Measurements from ENCODE around the gene ADGRL3.

Gene ADGRL3

GRCh38 chr4:62051332-62051731 lies 851.2 kb downstream of the ADGRL3 start:
- H3K27me3 Mint-ChIP-seq = no peaks in the 10 kb centered on the region
- H3K27ac Mint-ChIP-seq (ENCODE audit: low read depth) = no peak overlapping the region
- ATAC-seq (replicated peaks; ENCODE audit: extremely low read depth, poor library complexity, severe bottlenecking) (no peak), DNase-seq (ENCODE audit: low spot score in 2 of 2) (no peak)
- no peak overlapping the region for H3K4me3 Mint-ChIP-seq
- no peaks in the 10 kb centered on the region for H3K4me1 Mint-ChIP-seq
- no peaks in the 10 kb centered on the region for H3K9me3 Mint-ChIP-seq
- H3K36me3 Mint-ChIP-seq (ENCODE audit: insufficient read depth) = no peaks in the 10 kb centered on the region

- H3K9me3 Mint-ChIP-seq = no peaks in the 10 kb centered on the region
- ATAC-seq (replicated peaks; ENCODE audit: extremely low read depth, poor library complexity, severe bottlenecking) (no peak), DNase-seq (ENCODE audit: low spot score in 2 of 2) (no peak)
- H3K27me3 Mint-ChIP-seq = no peaks in the 10 kb centered on the region
- no peaks in the 10 kb centered on the region for H3K36me3 Mint-ChIP-seq (ENCODE audit: insufficient read depth)
- H3K4me1 Mint-ChIP-seq = no peaks in the 10 kb centered on the region
- H3K27ac Mint-ChIP-seq (ENCODE audit: low read depth) = no peak overlapping the region
- H3K4me3 Mint-ChIP-seq = no peak overlapping the region
These were observed 853.8 kb downstream of the ADGRL3 start for GRCh38 chr4:62053974-62054373.

GRCh38 chr4:62057031-62057430 lies 856.9 kb downstream of the ADGRL3 start:
- Mint-ChIP-seq H3K36me3 (ENCODE audit: insufficient read depth) (no peaks in the 10 kb centered on the region), H3K9me3 (no peaks in the 10 kb centered on the region), H3K27ac (ENCODE audit: low read depth) (no peak overlapping the region), H3K4me1 (no peaks in the 10 kb centered on the region), H3K27me3 (no peaks in the 10 kb centered on the region), H3K4me3 (no peak overlapping the region)
- DNase-seq (ENCODE audit: low spot score in 2 of 2) = no peak
- no peak for ATAC-seq (replicated peaks; ENCODE audit: extremely low read depth, poor library complexity, severe bottlenecking)

- H3K27me3 Mint-ChIP-seq = no peaks in the 10 kb centered on the region
- DNase-seq (ENCODE audit: low spot score in 2 of 2) (no peak), ATAC-seq (replicated peaks; ENCODE audit: extremely low read depth, poor library complexity, severe bottlenecking) (no peak)
These were observed 858.4 kb downstream of the ADGRL3 start for GRCh38 chr4:62058571-62058970.

GRCh38 chr4:62070291-62070852 lies 870.2 kb downstream of the ADGRL3 start:
- no peak overlapping the region for H3K4me3 Mint-ChIP-seq
- no peak overlapping the region for H3K27ac Mint-ChIP-seq (ENCODE audit: low read depth)
- H3K4me1 Mint-ChIP-seq = no peaks in the 10 kb centered on the region
- ATAC-seq (replicated peaks; ENCODE audit: extremely low read depth, poor library complexity, severe bottlenecking) (no peak), DNase-seq (ENCODE audit: low spot score in 2 of 2) (no peak)
- H3K27me3 Mint-ChIP-seq = no peaks in the 10 kb centered on the region
- H3K9me3 Mint-ChIP-seq = peaks cover 10% of the 10 kb centered on the region
- no peaks in the 10 kb centered on the region for H3K36me3 Mint-ChIP-seq (ENCODE audit: insufficient read depth)

More at GRCh38 chr4:62058571-62058970, 858.4 kb downstream of the ADGRL3 start:
- Mint-ChIP-seq H3K4me3 (no peak overlapping the region), H3K27ac (ENCODE audit: low read depth) (no peak overlapping the region), H3K9me3 (peaks cover 9% of the 10 kb centered on the region), H3K4me1 (no peaks in the 10 kb centered on the region), H3K36me3 (ENCODE audit: insufficient read depth) (no peaks in the 10 kb centered on the region)

GRCh38 chr4:62075089-62075488 lies 875.0 kb downstream of the ADGRL3 start:
- no peaks in the 10 kb centered on the region for H3K36me3 Mint-ChIP-seq (ENCODE audit: insufficient read depth)
- peaks cover 11% of the 10 kb centered on the region for H3K9me3 Mint-ChIP-seq
- DNase-seq (ENCODE audit: low spot score in 2 of 2) (no peak), ATAC-seq (replicated peaks; ENCODE audit: extremely low read depth, poor library complexity, severe bottlenecking) (no peak)
- H3K4me1 Mint-ChIP-seq = no peaks in the 10 kb centered on the region
- H3K4me3 Mint-ChIP-seq = no peak overlapping the region
- no peaks in the 10 kb centered on the region for H3K27me3 Mint-ChIP-seq
- H3K27ac Mint-ChIP-seq (ENCODE audit: low read depth) = no peak overlapping the region

- Mint-ChIP-seq H3K4me1 (no peaks in the 10 kb centered on the region), H3K27me3 (no peaks in the 10 kb centered on the region), H3K4me3 (no peak overlapping the region), H3K27ac (ENCODE audit: low read depth) (no peak overlapping the region), H3K36me3 (ENCODE audit: insufficient read depth) (no peaks in the 10 kb centered on the region), H3K9me3 (peaks cover 11% of the 10 kb centered on the region)
- ATAC-seq (replicated peaks; ENCODE audit: extremely low read depth, poor library complexity, severe bottlenecking) = no peak
- DNase-seq (ENCODE audit: low spot score in 2 of 2) = no peak
These were observed 875.4 kb downstream of the ADGRL3 start for GRCh38 chr4:62075521-62075920.

GRCh38 chr4:62077406-62077805 lies 877.3 kb downstream of the ADGRL3 start:
- DNase-seq (ENCODE audit: low spot score in 2 of 2) (no peak), ATAC-seq (replicated peaks; ENCODE audit: extremely low read depth, poor library complexity, severe bottlenecking) (no peak)
- H3K9me3 Mint-ChIP-seq = peaks cover 6% of the 10 kb centered on the region
- H3K4me1 Mint-ChIP-seq = no peaks in the 10 kb centered on the region
- no peaks in the 10 kb centered on the region for H3K27me3 Mint-ChIP-seq
- H3K4me3 Mint-ChIP-seq = no peak overlapping the region
- H3K27ac Mint-ChIP-seq (ENCODE audit: low read depth) = no peak overlapping the region
- H3K36me3 Mint-ChIP-seq (ENCODE audit: insufficient read depth) = no peaks in the 10 kb centered on the region

GRCh38 chr4:62080431-62080830 lies 880.3 kb downstream of the ADGRL3 start:
- Mint-ChIP-seq H3K36me3 (ENCODE audit: insufficient read depth) (no peaks in the 10 kb centered on the region), H3K27ac (ENCODE audit: low read depth) (no peak overlapping the region), H3K27me3 (no peaks in the 10 kb centered on the region), H3K4me3 (no peak overlapping the region), H3K9me3 (peaks cover 14% of the 10 kb centered on the region), H3K4me1 (no peaks in the 10 kb centered on the region)
- DNase-seq (ENCODE audit: low spot score in 2 of 2) (no peak), ATAC-seq (replicated peaks; ENCODE audit: extremely low read depth, poor library complexity, severe bottlenecking) (no peak)

GRCh38 chr4:62087706-62088105 lies 887.6 kb downstream of the ADGRL3 start:
- ATAC-seq (replicated peaks; ENCODE audit: extremely low read depth, poor library complexity, severe bottlenecking) (no peak), DNase-seq (ENCODE audit: low spot score in 2 of 2) (no peak)
- peaks cover 18% of the 10 kb centered on the region for H3K9me3 Mint-ChIP-seq
- peaks cover 3% of the 10 kb centered on the region for H3K36me3 Mint-ChIP-seq (ENCODE audit: insufficient read depth)
- no peak overlapping the region for H3K4me3 Mint-ChIP-seq
- no peak overlapping the region for H3K27ac Mint-ChIP-seq (ENCODE audit: low read depth)
- no peaks in the 10 kb centered on the region for H3K27me3 Mint-ChIP-seq
- no peaks in the 10 kb centered on the region for H3K4me1 Mint-ChIP-seq

- DNase-seq (ENCODE audit: low spot score in 2 of 2) (no peak), ATAC-seq (replicated peaks; ENCODE audit: extremely low read depth, poor library complexity, severe bottlenecking) (no peak)
- Mint-ChIP-seq H3K36me3 (ENCODE audit: insufficient read depth) (peaks cover 3% of the 10 kb centered on the region), H3K27ac (ENCODE audit: low read depth) (no peak overlapping the region), H3K4me3 (no peak overlapping the region), H3K4me1 (no peaks in the 10 kb centered on the region), H3K27me3 (no peaks in the 10 kb centered on the region), H3K9me3 (peaks cover 21% of the 10 kb centered on the region)
These were observed 893.6 kb downstream of the ADGRL3 start for GRCh38 chr4:62093735-62094134.

GRCh38 chr4:62096881-62097280 lies 896.8 kb downstream of the ADGRL3 start:
- H3K27ac Mint-ChIP-seq (ENCODE audit: low read depth) = no peak overlapping the region
- no peak overlapping the region for H3K4me3 Mint-ChIP-seq
- H3K9me3 Mint-ChIP-seq = peaks cover 20% of the 10 kb centered on the region
- no peaks in the 10 kb centered on the region for H3K36me3 Mint-ChIP-seq (ENCODE audit: insufficient read depth)
- DNase-seq (ENCODE audit: low spot score in 2 of 2) = no peak
- no peaks in the 10 kb centered on the region for H3K27me3 Mint-ChIP-seq
- H3K4me1 Mint-ChIP-seq = no peaks in the 10 kb centered on the region
- ATAC-seq (replicated peaks; ENCODE audit: extremely low read depth, poor library complexity, severe bottlenecking) = no peak

- no peak for DNase-seq (ENCODE audit: low spot score in 2 of 2)
- no peaks in the 10 kb centered on the region for H3K4me1 Mint-ChIP-seq
- H3K27me3 Mint-ChIP-seq = no peaks in the 10 kb centered on the region
- H3K4me3 Mint-ChIP-seq = no peak overlapping the region
- no peak overlapping the region for H3K27ac Mint-ChIP-seq (ENCODE audit: low read depth)
- H3K36me3 Mint-ChIP-seq (ENCODE audit: insufficient read depth) = no peaks in the 10 kb centered on the region
- ATAC-seq (replicated peaks; ENCODE audit: extremely low read depth, poor library complexity, severe bottlenecking) = no peak
- peaks cover 16% of the 10 kb centered on the region for H3K9me3 Mint-ChIP-seq
These were observed 915.1 kb downstream of the ADGRL3 start for GRCh38 chr4:62115216-62115615.

GRCh38 chr4:62117886-62118285 lies 917.8 kb downstream of the ADGRL3 start:
- H3K36me3 Mint-ChIP-seq (ENCODE audit: insufficient read depth) = no peaks in the 10 kb centered on the region
- no peak for ATAC-seq (replicated peaks; ENCODE audit: extremely low read depth, poor library complexity, severe bottlenecking)
- no peaks in the 10 kb centered on the region for H3K4me1 Mint-ChIP-seq
- no peak for DNase-seq (ENCODE audit: low spot score in 2 of 2)
- H3K27ac Mint-ChIP-seq (ENCODE audit: low read depth) = no peak overlapping the region
- no peak overlapping the region for H3K4me3 Mint-ChIP-seq
- no peaks in the 10 kb centered on the region for H3K27me3 Mint-ChIP-seq
- H3K9me3 Mint-ChIP-seq = peaks cover 11% of the 10 kb centered on the region
